GM11168 (cell line): ENCODE data around the gene PAXX.

ENCODE experiments used
- in situ Hi-C: fragments of 300-500 bp; cut with MboI; formaldehyde crosslinking; loops from one replicate; pipeline ENCODE4 v1.12.0; 2022; ENCODE audit warnings: low sequenced_read_pairs; ENCODE audit not compliant: unreplicated experiment

The PAXX gene

DNA sequence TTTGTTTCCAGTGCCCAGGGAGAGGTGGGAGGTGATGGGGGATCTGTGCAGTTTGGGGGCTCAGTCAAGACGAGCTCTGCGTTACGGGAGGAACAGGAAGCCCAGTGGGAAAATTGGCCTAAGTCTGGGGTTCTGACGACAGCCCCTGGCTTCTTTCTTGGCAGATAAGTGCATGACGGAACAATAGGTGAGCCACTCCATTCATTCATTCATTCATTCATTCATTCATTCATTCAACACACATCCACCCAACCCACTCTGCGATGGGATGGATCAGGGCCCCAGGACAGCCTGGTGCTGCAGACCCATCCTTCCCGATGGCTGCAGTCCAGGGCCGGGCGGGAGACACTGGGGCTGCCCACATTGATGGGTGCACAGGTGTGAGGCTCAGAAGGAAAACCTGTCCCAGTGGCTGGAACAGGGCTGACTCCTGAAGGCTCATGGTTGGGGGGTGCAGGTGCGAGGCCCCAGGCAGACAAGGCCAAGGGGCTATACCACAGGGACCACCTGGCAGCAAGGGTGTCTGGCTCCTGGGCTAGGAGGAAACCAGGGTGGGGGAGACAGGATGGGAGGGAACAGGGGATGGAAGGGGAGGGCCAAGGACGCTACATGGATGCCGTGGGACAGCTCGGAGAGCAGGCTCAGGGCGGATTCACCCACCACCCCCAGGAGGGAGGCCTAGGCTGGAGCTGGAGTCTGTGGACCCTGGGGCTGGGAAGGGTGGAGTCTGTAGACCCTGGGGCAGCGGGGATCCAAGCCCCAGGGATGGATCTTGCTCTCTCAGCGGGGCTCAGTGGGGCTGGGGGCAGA is 11.3 kb upstream of the PAXX start:
- in situ Hi-C loops = no loop called here

DNA sequence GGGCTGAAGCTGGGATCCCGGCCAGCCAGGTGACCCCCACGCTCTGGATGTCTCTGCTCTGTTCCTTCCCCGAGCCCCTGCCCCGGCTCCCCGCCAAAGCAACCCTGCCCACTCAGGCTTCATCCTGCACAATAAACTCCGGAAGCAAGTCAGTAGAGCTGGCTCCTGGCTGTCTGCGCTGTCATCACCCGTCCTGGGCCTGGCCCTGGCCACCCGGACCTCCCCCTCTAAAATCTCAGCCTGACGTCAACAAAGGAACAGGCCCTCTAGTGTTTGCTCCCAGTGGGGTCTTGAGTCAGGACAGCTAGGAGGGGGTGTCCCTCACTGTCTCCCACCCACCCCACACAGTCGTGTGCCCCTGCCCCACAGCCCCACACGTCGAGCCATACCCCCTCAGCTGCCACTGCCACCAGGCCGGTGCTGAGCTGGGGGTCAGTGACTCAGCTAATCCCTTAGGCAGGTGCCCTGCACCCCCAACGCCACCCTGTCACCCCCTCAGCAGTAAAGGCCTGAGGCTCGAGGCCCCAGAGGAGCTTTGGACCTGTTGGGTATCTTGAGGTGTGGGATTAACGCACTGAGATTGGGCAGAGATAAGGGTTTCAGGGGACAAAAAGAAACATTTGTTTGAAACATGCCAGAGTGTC is 10.5 kb upstream of the PAXX start:
- in situ Hi-C loops = no loop called here

DNA sequence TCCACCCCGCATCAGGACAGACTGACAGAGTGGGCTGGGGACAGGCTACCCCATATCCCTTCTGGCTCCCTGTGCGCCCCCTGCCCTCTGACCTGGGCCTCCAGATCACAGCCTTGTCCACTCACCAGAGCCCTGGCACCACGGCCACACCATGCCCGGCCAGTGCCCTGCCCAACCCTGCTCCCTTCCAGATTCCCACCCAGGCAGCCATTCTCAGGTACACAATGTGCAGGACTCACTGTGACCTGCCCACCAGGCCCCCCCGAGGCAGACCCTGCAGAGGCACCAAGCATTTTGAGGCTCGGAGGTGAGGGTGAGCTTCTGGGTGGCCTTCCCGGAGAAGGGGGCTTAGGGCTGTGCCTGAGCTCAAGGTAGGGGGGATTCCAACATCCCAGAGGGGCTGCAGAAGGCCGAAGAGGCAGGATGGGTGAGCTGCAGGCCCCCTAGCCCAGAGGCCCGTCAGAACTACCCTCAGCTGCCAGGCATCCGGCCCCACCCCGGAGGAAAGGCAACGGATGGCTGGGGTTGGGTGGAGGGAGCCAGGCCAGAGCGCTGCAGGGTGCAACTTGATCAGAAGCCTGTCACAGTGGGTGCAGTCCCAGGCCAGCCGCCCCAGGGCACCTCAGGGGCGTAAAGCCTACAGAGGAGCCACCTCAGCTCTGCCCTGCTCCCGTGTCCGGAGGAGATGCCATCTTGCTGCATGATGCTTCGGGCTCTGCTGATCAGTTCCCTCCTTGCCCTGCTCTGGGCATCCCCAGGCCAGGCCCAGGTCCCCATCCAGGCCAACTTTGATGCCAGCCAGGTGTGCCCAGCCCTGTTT is 9.8 kb upstream of the PAXX start, which contains the start of gene LCNL1:
Gene LCNL1, plus strand, starts transcription at position 762 of the 820 bp plus-strand sequence. CDS start 594 bp downstream, outside the sequence.
- in situ Hi-C loops = no loop called here

DNA sequence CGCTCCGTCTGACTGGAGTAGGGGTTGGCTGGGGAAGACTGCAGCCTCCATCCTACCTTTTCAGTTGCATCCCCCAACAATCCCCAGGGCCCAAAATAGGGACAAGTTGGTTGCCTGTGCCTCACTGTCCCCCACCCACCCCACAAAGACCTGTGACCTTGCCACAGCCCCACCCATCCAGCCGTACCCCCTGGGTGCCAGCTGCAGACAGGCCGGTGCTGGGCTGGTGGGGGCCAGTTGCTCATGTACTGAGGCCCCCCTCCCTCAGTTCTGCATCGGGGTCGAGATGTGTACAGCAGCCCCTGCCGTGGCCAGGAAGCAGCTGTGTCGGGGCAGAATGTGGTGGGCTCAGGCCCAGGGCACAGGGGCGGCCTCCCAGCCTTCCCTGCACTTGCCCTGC is 9.1 kb upstream of the PAXX start:
- in situ Hi-C loops = no loop called here

DNA sequence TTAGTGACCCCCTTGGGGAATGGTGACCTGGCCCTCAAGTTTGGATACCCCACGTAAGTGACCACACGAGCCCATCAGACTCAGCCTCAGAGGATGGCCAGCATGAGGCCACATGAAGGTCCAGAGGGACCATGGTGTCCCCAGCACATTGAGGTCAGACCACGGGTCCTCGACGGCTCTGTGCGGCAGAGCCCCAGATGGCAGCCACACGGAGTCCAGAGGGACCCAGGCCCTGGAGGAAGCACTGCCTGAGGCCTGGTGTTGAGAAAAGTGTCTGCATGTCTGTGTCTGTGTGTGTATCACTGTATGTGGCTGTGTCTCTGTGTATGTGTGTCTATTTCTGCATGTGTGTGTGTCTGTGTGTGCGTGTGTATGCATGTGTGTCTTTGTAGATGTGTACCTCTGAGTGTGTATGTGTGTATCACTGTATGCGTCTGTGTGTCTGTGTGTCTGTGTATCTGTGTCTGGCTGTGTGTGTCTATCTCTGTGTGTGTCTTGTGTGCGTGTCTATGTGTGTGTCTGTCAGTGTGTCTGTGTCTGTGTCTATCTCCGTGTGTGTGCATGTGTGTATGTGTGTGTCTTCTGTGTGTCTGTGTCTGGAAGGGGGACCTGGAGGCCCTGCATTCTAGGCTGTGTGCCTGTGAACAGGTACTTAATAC is 8.4 kb upstream of the PAXX start:
- in situ Hi-C loops = no loop called here

DNA sequence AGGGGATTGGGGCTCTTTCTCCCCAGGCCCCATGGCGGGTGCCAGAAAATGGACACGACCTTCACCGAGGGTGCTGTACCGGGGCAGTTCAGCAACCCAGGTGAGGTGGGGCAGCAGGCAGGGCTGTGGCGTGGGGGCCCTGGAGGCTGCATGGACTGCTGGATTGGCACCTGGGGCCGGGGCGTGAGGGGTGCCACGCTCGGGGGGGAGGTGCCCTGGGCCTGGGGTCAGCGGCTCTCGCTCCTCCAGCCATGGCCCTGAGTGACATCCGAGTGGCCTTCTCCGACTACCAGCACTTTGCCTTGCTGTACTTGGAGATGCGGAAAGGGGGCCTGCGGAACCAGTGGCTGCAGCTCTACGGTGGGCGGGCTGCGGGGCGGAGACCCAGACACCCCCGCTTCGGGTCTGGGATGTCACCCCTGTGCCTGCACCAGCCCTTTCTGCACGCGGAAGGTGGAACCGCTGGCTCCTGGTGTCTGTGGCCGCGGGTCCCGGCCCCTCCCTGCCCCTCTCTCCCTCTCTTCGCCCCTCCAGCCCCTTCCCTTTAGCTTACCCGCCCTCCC is 7.7 kb upstream of the PAXX start:
- in situ Hi-C loops = no loop called here

DNA sequence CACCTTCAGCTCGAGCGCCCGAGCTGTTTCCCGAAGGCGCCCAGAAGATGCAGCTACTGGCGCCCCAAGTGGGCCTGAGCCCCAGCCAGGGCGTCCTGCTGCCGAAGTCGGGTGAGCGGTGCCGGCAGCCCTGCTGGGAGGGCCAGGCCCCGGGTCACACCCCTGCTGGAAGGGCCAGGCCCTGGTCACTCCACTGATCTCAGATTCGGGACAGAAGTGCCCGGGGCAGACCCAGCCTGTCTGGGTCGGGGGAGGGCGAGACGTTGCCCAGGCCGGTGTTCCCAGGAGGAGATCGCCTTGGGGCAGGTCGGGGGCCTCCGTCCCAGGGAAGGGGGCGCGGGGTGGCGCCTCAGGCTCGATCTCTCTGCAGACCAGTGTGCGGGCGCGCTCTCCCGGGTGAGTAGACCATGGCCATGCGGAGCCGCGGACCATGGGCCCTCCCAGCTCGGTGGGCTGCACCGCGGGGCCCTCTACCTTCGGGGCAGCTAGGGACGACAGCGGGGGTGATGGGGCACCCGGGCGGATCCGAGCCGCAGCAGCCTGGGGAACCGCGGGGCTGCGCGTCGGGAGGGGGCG is 7.1 kb upstream of the PAXX start:
- in situ Hi-C loops = no loop called here

DNA sequence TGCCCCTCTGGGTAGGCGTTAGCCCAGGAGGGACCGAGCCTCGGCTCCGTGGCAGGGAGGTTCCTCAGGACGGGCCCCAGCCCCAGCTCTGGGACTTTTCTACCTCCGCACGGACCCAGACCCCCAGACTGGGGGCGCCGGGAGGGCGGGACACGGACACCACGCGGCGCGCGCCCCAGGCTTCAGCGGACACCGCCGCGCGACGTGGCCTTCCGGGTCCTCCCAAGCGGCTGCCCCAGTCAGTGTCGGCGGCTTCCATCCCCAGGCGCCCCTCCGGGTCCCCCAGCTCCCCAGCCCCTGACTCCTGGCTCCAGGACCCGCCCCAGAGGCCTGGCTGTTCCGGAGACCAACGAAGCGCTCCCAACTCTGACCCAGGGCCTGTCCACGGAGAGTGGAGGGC is 6.4 kb upstream of the PAXX start:
- in situ Hi-C loops = no loop called here

DNA sequence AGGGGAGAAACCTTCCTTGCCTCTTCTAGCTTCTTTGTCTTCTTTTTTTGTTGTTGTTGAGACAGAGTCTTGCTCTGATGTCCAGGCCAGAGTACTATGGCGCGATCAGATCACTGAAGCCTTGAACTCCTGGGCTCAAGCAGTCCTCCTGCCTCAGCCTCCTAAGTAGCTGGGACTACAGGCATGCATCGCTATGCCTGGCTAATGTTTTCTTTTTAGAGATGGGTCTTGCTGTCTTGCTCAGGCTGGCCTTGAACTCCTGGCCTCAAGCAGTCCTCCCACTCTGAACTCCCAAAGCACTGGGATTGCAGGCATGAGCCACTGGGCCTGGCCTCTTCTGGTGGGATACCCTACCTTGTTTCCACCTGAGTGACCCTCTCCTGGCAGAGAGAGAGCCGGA is 3.4 kb upstream of the PAXX start:
- in situ Hi-C loops = no loop called here

DNA sequence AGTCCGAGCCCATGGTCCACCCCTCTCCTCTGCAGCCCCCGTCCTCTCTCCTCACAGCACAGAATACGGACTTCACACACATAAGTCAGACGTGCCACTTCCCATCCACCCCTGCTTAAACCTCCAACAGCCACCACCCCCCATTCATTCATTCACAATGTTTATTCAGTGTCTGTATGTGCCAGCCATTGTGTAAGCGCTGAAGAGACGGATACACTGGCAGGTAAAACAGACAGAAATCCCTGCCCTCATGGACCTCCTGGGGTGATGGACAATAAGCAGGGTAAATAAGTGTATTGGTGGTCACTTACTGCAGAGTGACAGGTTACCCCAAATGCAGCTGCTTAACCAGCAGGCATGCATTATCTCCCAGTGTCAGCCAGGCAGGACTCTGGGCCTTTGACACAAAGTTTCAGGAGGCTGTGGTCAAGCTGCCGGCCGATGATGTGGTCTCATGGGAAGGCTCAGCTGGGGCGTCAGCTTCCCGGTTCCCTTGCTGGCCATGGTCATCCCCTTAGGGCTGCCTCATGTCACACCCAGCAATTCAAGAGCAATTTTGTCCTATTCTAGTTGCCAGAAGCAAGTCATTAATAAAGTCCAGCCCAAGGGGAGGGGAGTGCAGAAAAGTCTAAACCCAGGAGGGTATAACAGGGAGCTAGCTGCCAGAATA is 1.8 kb upstream of the PAXX start:
- in situ Hi-C loops = no loop called here

DNA sequence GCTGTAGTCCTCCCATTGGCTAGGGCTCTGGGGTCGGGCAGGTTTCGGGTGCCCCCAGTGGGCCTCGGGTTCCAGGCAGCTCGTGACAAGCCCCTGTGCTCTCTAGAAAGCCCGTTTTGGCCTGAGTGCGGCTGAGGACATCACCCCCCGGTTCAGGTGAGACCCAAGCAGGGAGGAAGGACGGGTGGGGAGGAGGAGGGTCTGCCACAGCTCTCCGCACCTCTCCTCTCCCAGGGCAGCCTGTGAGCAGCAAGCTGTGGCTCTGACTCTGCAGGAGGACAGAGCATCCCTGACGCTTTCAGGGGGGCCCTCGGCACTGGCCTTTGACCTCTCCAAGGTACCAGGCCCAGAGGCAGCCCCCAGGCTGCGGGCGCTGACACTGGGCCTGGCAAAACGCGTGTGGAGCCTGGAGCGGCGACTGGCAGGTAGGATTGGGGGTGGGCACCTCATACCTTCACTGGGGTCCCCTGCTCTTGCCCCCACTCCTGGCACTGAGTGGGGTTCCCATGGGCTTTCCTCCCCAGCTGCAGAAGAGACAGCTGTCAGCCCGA is 672 bp downstream of the PAXX start:
- in situ Hi-C loops = no loop called here

DNA sequence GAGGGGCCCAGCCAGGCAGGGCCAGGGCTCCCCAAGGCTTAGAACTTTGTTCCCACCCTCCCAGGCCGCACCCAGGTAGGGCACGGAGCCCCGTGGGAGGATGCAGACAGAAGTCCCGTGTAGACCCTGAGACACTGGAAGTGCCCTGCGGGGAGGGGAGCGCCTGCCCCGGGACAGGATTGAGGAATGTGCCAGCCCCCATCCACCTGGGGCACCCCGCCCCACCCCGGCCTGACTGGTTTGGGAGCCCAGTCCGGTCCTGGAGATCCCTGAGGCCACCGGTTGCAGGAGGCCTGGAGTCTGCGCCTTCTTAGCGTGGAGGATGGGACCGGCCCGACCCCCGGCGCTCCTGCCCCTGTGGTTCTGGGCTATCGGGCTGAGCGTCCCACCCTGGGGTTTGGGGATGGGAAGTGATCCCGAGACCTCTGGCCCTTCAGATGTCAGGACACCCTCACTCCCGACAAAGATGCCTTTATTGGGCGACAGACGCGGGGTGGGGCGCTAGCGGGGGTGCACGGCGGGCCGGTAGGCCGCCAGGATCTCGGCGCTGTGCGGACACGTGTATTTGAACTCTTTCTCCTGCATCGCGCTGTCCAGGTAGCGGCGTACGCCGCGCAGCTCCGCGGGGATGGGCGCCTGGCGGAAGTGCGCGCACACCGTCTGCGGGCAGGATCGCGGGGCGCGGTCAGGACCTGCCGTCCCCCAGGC is 2.1 kb downstream of the PAXX start:
- in situ Hi-C loops = no loop called here

DNA sequence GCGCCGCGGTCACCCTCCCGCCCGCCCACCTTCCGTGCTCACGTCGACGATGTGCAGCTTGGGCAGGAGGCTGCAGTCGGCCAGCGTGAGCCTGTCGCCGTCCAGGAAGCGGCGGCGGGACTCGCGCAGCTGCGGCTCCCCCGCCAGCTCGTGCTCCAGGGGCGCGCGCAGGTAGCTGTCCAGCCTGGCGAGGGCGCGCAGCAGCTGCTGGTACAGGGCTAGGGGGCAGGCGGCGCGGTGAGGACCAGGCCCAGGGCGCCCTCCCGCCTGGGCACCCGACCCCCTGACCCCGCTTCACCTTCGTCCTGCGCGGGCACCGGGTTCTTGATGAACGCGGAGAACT is 2.6 kb downstream of the PAXX start:
- in situ Hi-C loops = no loop called here

DNA sequence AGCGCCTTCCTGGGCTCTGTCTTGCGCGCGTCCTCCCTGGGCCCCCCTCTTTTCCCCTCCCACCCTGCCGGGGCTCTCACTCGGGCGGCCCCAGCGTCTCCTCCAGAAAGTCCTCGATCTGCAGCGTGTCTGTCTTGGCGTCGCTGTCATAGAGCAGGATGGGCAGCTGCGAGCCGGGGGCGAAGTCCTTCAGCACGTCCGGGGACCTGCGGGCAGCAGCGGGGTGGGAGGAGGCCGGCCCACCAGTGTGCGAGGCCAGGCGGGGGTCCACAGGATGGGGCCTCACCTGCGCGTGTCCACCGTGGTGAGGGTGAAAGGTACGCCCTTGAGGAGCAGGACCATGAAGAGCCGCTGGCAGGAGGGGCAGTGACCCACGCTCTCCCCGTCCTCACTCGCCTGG is 3.1 kb downstream of the PAXX start:
- in situ Hi-C loops = no loop called here

DNA sequence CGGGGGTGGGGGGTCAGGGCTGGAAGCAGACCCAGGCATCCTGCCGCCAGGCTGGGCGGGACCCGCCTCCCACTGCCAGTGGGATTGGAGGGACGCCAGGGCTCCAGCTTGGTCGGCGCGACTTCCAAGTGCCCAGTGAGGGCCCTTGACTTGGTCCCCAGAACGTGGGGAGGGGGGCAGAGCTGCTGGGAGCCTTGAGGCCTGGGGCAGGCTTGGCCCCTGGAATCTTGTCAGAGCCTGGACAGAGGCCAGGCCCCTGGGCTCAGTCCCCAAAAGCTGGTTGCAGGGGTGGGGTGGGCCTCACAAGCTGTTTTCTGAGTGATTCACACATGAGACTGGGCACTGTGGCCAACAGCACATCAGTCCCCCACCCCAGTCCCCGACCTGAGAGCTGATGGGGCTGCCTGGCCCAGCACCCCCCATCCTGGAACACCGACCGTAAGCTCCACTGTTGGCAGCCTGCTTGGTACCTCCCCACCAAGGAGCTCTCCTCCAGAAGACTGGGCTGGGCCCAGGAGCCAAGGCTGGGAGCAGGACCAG is 3.6 kb downstream of the PAXX start:
- in situ Hi-C loops = no loop called here

DNA sequence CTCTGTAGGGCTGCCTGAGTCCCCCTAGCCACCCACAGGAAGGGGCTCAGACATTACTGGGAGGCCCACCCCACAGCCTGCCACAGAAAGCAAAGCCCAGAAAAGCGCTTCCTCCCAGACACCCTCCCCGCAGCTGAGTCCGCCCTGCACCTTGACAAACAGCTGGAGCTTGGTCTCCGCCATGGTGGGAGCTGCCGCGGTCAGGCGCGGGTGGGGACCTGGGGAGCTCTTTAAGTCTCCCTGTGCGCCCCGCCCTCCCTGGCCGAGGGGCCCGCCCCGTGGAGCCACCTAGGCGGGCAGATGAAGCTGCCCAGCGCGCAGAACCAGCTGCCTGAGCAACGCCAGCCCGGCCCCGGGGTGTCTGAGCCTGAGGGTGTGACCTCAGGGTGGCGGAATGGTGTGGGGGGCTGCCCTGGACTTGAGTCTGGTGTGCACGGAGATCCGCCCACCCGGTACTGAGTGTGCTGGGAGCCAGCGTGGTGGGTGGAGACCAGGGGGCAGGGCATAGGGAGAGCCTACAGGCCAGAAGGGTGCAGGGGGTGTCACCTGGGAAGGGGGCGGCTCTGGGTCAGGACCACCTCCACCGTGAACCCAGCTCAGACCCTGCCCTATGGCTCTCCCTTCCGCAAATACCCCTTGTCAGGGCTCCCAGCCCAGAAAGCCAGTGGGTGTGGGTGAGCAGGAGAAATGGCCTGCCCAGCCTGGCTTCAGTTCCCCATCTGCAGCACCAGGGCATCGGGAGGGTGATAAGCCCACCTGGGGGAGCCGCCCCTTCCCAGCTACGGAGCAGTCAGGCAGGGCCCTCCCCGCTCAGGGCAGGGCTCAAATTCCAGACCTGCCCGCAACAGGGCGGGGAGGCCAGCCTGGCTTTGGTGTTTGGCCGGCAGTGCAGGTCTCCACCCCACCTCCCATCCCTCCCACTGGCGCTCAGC is 4.4 kb downstream of the PAXX start, which contains the start of gene CLIC3:
Gene CLIC3, minus strand, starts transcription at position 208 of the 932 bp plus-strand sequence. Its CDS starts 25 bp downstream, at position 183.
- in situ Hi-C loops = no loop called here

DNA sequence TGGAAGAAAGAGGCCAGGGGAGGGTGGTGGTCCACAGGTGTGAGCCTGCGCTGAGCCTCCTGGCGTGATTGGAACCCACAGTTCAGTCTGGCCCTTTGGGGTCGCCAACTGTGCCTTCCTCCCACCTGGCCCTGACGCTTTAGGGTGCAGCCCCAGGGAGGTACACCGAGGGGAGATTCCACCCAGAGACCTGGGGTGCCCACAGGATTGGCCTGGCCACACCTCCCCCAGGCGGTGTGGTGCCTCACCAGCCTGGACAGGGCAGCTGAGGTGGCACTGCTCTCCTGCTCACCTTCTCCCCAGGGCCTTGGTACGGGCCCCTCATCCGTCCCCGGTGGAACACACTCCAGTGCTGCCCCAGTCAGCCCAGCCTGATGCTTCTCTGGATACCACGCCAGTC is 5.1 kb downstream of the PAXX start:
- in situ Hi-C loops = no loop called here
